Parathyroid adenoma (tissue), 2 donors: ENCODE data around the gene SERPINA10.

Experiments
- H2AFZ ChIP-seq: fragments of 300-600 bp; sonication (generic); one replicate; pipeline ENCODE4 v1.7.0; 2017; ENCODE audit warnings: antibody characterized with exemption, mild to moderate bottlenecking
- H3K27ac ChIP-seq: fragments of 300-600 bp; sonication (generic); one replicate; pipeline ENCODE4 v1.7.0; 2017
- H3K27me3 ChIP-seq: fragments of 300-600 bp; sonication (generic); one replicate; pipeline ENCODE4 v1.7.0; 2017; ENCODE audit warnings: low read length; ENCODE audit not compliant: control insufficient read depth, insufficient read depth
- H3K36me3 ChIP-seq: fragments of 300-600 bp; sonication (generic); one replicate; pipeline ENCODE4 v1.7.0; 2017; ENCODE audit warnings: low read length; ENCODE audit not compliant: control insufficient read depth, insufficient read depth
- H3K4me1 ChIP-seq: fragments of 300-600 bp; sonication (generic); one replicate; pipeline ENCODE4 v1.7.0; 2017; ENCODE audit warnings: control low read depth
- H3K4me2 ChIP-seq: fragments of 300-600 bp; sonication (generic); one replicate; pipeline ENCODE4 v1.7.0; 2017; ENCODE audit warnings: low read length
- H3K4me3 ChIP-seq: fragments of 300-600 bp; sonication (generic); one replicate; pipeline ENCODE4 v1.7.0; 2017; ENCODE audit warnings: low read depth, low read length
- H3K79me2 ChIP-seq: fragments of 300-600 bp; sonication (generic); one replicate; pipeline ENCODE4 v1.7.0; 2017; ENCODE audit warnings: control low read depth
- H3K9ac ChIP-seq: fragments of 300-600 bp; sonication (generic); one replicate; pipeline ENCODE4 v1.7.0; 2017; ENCODE audit warnings: mild to moderate bottlenecking
- H3K9me3 ChIP-seq: fragments of 300-600 bp; sonication (generic); one replicate; pipeline ENCODE4 v1.7.0; 2017; ENCODE audit warnings: low read length; ENCODE audit not compliant: control insufficient read depth
- CTCF ChIP-seq: fragments of 300-600 bp; sonication (generic); IDR thresholded peaks from one replicate; pipeline ENCODE4 v1.7.0; 2017; ENCODE audit warnings: antibody characterized with exemption, mild to moderate bottlenecking
- donor health status: primary hyperparathyroidism.

SERPINA10 gene

GRCh38 chr14:94338023-94338422, 45.0 kb upstream of the SERPINA10 start:
- no peaks in the 10 kb centered on the region for H3K9me3 ChIP-seq

GRCh38 chr14:94337274-94337673, 44.2 kb upstream of the SERPINA10 start:
- no peak overlapping the region for H3K9ac ChIP-seq
- H3K4me1 ChIP-seq = no peaks in the 10 kb centered on the region
- H3K79me2 ChIP-seq = no peaks in the 10 kb centered on the region
- no peaks in the 10 kb centered on the region for H3K27me3 ChIP-seq
- H3K4me3 ChIP-seq = no peak overlapping the region
- H3K9me3 ChIP-seq = no peaks in the 10 kb centered on the region
- no peak overlapping the region for H3K27ac ChIP-seq
- H3K36me3 ChIP-seq = no peaks in the 10 kb centered on the region
- TF ChIP-seq CTCF = no peak
- no peak overlapping the region for H2AFZ ChIP-seq
- H3K4me2 ChIP-seq = no peak overlapping the region

More at GRCh38 chr14:94338023-94338422, 45.0 kb upstream of the SERPINA10 start:
- Histone ChIP-seq H3K27ac (no peak overlapping the region), H3K27me3 (no peaks in the 10 kb centered on the region), H3K4me2 (no peak overlapping the region), H3K4me1 (no peaks in the 10 kb centered on the region), H3K4me3 (no peak overlapping the region), H3K9ac (no peak overlapping the region), H3K79me2 (no peaks in the 10 kb centered on the region), H3K36me3 (no peaks in the 10 kb centered on the region), H2AFZ (no peak overlapping the region)
- TF ChIP-seq CTCF = no peak

GRCh38 chr14:94334872-94335271, 41.8 kb upstream of the SERPINA10 start:
- no peaks in the 10 kb centered on the region for H3K79me2 ChIP-seq
- H2AFZ ChIP-seq = no peak overlapping the region
- no peaks in the 10 kb centered on the region for H3K4me1 ChIP-seq
- no peaks in the 10 kb centered on the region for H3K27me3 ChIP-seq
- no peak overlapping the region for H3K4me3 ChIP-seq
- no peak overlapping the region for H3K4me2 ChIP-seq
- H3K27ac ChIP-seq = no peak overlapping the region
- H3K36me3 ChIP-seq = no peaks in the 10 kb centered on the region
- H3K9me3 ChIP-seq = no peaks in the 10 kb centered on the region
- H3K9ac ChIP-seq = no peak overlapping the region
- no peak for TF ChIP-seq CTCF

GRCh38 chr14:94332587-94332986, 39.5 kb upstream of the SERPINA10 start:
- Histone ChIP-seq H3K79me2 (no peaks in the 10 kb centered on the region), H3K9ac (no peak overlapping the region), H3K4me1 (no peaks in the 10 kb centered on the region), H3K9me3 (no peaks in the 10 kb centered on the region), H3K4me2 (no peak overlapping the region), H2AFZ (no peak overlapping the region), H3K27ac (no peak overlapping the region), H3K27me3 (no peaks in the 10 kb centered on the region), H3K4me3 (no peak overlapping the region), H3K36me3 (no peaks in the 10 kb centered on the region)
- TF ChIP-seq CTCF = no peak

- no peaks in the 10 kb centered on the region for H3K79me2 ChIP-seq
Measured at GRCh38 chr14:94332063-94332583, 39.1 kb upstream of the SERPINA10 start.

More at GRCh38 chr14:94332063-94332583, 39.1 kb upstream of the SERPINA10 start:
- H3K4me1 ChIP-seq = no peaks in the 10 kb centered on the region
- no peak overlapping the region for H3K27ac ChIP-seq
- no peaks in the 10 kb centered on the region for H3K27me3 ChIP-seq
- no peak overlapping the region for H3K4me2 ChIP-seq
- H3K4me3 ChIP-seq = no peak overlapping the region
- H3K9me3 ChIP-seq = no peaks in the 10 kb centered on the region
- H3K9ac ChIP-seq = no peak overlapping the region
- no peak overlapping the region for H2AFZ ChIP-seq
- no peak for TF ChIP-seq CTCF
- no peaks in the 10 kb centered on the region for H3K36me3 ChIP-seq
